HepG2 (cell line): ENCODE results near the gene HK2. TPM values are rescaled to one million over a fixed set of nuclear protein-coding genes. Genes with fewer than 3 reads are reported as not detected.
A peak's percentile ranks its signal among the peaks of the same experiment; 100 is the strongest.

Source experiments
- DPF2 ChIP-seq: sonication (generic); formaldehyde crosslinking; IDR thresholded peaks from 2 replicates; pipeline ENCODE4 v1.4.0; 2020; ENCODE audit warnings: mild to moderate bottlenecking, low read depth, missing genetic modification reagents, borderline replicate concordance
- DR1 ChIP-seq: sonication (generic); formaldehyde crosslinking; IDR thresholded peaks from 2 replicates; pipeline ENCODE4 v1.8.0; 2021; ENCODE audit warnings: mild to moderate bottlenecking, missing genetic modification reagents, inconsistent platforms
- EED ChIP-seq: sonication (generic); formaldehyde crosslinking; IDR thresholded peaks from 2 replicates; pipeline ENCODE4 v1.5.0; 2020; ENCODE audit warnings: mild to moderate bottlenecking, missing genetic modification reagents
- FOXA1 ChIP-seq, 2 experiments: fragments of 450-650 bp in 1 of 2; sonication (generic) in 1 of 2; formaldehyde crosslinking in 1 of 2; IDR thresholded peaks; 2 replicates each; pipeline versions ENCODE4 v1.4.0 to v1.6.1; 2016 to 2020; ENCODE audit warnings: missing genetic modification reagents in 1 of 2
- HDAC2 ChIP-seq: sonication (generic); formaldehyde crosslinking; IDR thresholded peaks from 2 replicates; pipeline ENCODE4 v1.4.0; 2020; ENCODE audit warnings: missing genetic modification reagents
- HINFP ChIP-seq: sonication (generic); formaldehyde crosslinking; IDR thresholded peaks from 2 replicates; pipeline ENCODE4 v1.4.0; 2020; ENCODE audit warnings: low read depth, mild to moderate bottlenecking, missing genetic modification reagents
- JUN ChIP-seq: sonication (generic); formaldehyde crosslinking; IDR thresholded peaks from 2 replicates; pipeline ENCODE4 v1.4.0; 2020; ENCODE audit warnings: mild to moderate bottlenecking, missing genetic modification reagents
- KMT2B ChIP-seq: IDR thresholded peaks from 2 replicates; pipeline ENCODE4 v1.6.1; 2016; ENCODE audit warnings: missing genetic modification reagents, missing compliant biosample characterization
- MAFK ChIP-seq, 2 experiments: IDR thresholded peaks in 1 of 2; conservative IDR thresholded peaks in 1 of 2; 2 replicates each; pipeline ENCODE4 v1.6.1; 2011; ENCODE audit warnings: improper control_type of control experiment in 2 of 2, low read length in 2 of 2
- MEF2D ChIP-seq: sonication (generic); formaldehyde crosslinking; IDR thresholded peaks from 2 replicates; pipeline ENCODE4 v1.5.1; 2020; ENCODE audit warnings: mild to moderate bottlenecking, missing genetic modification reagents
- MIXL1 ChIP-seq: IDR thresholded peaks from 2 replicates; pipeline ENCODE4 v1.6.1; 2016
- NBN ChIP-seq: fragments of 450-650 bp; conservative IDR thresholded peaks from 2 replicates; pipeline ENCODE4 v1.6.1; 2017
- NR2F6 ChIP-seq, 2 experiments: IDR thresholded peaks; 2 replicates each; pipeline ENCODE4 v1.6.1; 2016; ENCODE audit warnings: antibody characterized with exemption in 1 of 2, mild to moderate bottlenecking in 1 of 2
- POLR2AphosphoS5 ChIP-seq: IDR thresholded peaks from 2 replicates; pipeline ENCODE4 v1.6.1; 2012; ENCODE audit warnings: low read depth, low read length
- THAP8 ChIP-seq: sonication (generic); formaldehyde crosslinking; IDR thresholded peaks from 2 replicates; pipeline ENCODE4 v1.5.1; 2020; ENCODE audit warnings: missing genetic modification reagents, mild to moderate bottlenecking, borderline replicate concordance
- ZFX ChIP-seq: sonication (generic); formaldehyde crosslinking; IDR thresholded peaks from 2 replicates; pipeline ENCODE4 v1.4.0; 2020; ENCODE audit warnings: mild to moderate bottlenecking, low read depth, missing genetic modification reagents, moderate library complexity
- ZNF10 ChIP-seq: sonication (generic); formaldehyde crosslinking; IDR thresholded peaks from 2 replicates; pipeline ENCODE4 v1.4.0; 2020; ENCODE audit warnings: mild to moderate bottlenecking, low read depth, missing genetic modification reagents, borderline replicate concordance
- ZNF136 ChIP-seq: sonication (generic); formaldehyde crosslinking; IDR thresholded peaks from 2 replicates; pipeline ENCODE4 v1.8.1; 2022; ENCODE audit warnings: low read depth, mild to moderate bottlenecking, moderate library complexity, missing genetic modification reagents
- ZNF263 ChIP-seq: sonication (generic); formaldehyde crosslinking; IDR thresholded peaks from 2 replicates; pipeline ENCODE4 v1.4.0; 2020; ENCODE audit warnings: missing genetic modification reagents
- ZNF329 ChIP-seq: sonication (generic); formaldehyde crosslinking; IDR thresholded peaks from 2 replicates; pipeline ENCODE4 v1.9.0; 2021; ENCODE audit warnings: low read depth, mild to moderate bottlenecking, missing genetic modification reagents
- ZNF546 ChIP-seq: sonication (generic); formaldehyde crosslinking; conservative IDR thresholded peaks from 2 replicates; pipeline ENCODE4 v1.8.1; 2023; ENCODE audit warnings: mild to moderate bottlenecking, missing genetic modification reagents
- ZNF724P ChIP-seq: sonication (generic); formaldehyde crosslinking; IDR thresholded peaks from 2 replicates; pipeline ENCODE4 v1.8.0; 2022; ENCODE audit warnings: missing genetic modification reagents, borderline replicate concordance
- ZNF75D ChIP-seq: sonication (generic); formaldehyde crosslinking; IDR thresholded peaks from 2 replicates; pipeline ENCODE4 v1.8.1; 2023; ENCODE audit warnings: missing genetic modification reagents, mild to moderate bottlenecking, borderline replicate concordance
- ZSCAN12 ChIP-seq: sonication (generic); formaldehyde crosslinking; IDR thresholded peaks from 2 replicates; pipeline ENCODE4 v1.9.0; 2021; ENCODE audit warnings: mild to moderate bottlenecking, missing genetic modification reagents
- polyA plus RNA-seq, 8 experiments: library from polyadenylated mRNA; depleted of rRNA in 3 of 8; stranded (reverse) in 7 of 8; unstranded in 1 of 8; fragments of >200 nt; fragmentation: Illumina TruSeq in 4 of 8; extraction: Trizol in 4 of 8; gene quantifications; 2 replicates each; pipeline versions ENCODE4 v1.2.1 to v1.2.3, GENCODE V29; 2011 to 2016; ENCODE audit warnings: low read depth in 4 of 8, missing spikeins in 1 of 8, mixed read lengths in 1 of 8; ENCODE audit not compliant: insufficient read depth in 1 of 8
- total RNA-seq, 5 experiments: library from RNA; depleted of rRNA; stranded (reverse); fragments of >200 nt; fragmentation: Illumina TruSeq; extraction: Trizol; gene quantifications; 2 replicates each; pipeline ENCODE4 v1.2.3, GENCODE V29; 2016; ENCODE audit warnings: low read depth in 1 of 5
- TF ChIP-seq, protein P1 (sequence below): sonication (generic); formaldehyde crosslinking; IDR thresholded peaks from 2 replicates; pipeline ENCODE4 v1.5.1; 2020; ENCODE audit warnings: mild to moderate bottlenecking, moderate library complexity, missing genetic modification reagents
- TF ChIP-seq, protein P2 (sequence below): sonication (generic); formaldehyde crosslinking; IDR thresholded peaks from 2 replicates; pipeline ENCODE4 v1.5.1; 2020; ENCODE audit warnings: missing genetic modification reagents, mild to moderate bottlenecking, borderline replicate concordance

The HK2 gene
- total and polyA plus RNA-seq, 2 of the 13 experiments (the other 11 are each of a cell fraction or from before 2014, with no cell fraction given) = 13.2 to 101 TPM

DNA sequence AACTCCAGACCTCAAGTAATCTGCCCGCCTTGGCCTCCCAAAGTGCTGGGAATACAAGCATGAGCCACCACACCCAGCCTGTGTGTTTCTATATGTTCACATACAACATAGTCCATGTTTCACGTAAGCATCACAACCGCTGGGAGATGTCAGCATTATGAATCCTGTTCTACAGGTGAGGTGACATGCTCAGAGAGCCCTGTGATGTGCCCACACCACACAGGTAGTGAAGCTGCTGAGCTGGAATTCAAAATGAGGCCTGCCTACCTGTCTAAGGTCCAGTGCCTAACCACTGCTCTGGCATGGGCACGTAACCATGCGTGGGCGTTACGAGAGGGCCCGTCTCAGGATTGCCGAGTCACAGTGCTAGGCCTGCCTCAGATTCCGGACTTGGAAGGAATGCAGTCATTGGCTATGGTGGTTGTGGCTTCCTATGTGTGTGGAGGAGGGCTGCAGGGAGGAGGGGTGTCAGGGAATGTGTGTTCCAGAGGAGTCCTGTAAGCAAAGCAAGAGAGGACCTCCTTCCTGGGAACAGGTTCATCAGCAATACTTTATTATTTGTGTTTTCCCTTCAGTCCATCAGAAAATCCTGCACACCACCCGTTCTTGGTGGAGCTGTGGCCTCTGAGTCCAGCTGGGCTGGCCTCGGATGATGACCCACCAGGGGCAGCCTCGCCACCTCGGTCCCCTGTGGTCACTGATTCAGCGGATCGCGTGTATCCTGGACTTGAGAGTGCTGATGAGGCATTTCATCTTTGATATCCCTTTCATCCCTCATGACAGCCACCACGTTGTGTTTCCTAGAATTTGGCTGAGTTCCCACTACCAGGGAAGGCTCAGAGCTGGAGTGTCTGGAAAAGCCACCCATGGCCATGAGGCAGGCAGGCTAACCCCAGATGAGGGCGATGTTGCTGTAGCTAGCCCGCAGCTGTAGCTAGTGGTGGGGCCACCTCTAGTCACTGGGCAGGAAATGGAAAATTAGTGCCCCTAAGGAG is 31.1 kb downstream of the HK2 start (continued):
- TF ChIP-seq ZNF546 (no peak), ZNF263 (CRISPR knock-in tag) (peak; percentile 54; the same call in 1 of the 2 replicates), KMT2B (no peak), POLR2AphosphoS5 (0 out of 2 replicates have a peak, but pooled peaks have one; percentile 32), HINFP (CRISPR knock-in tag) (no peak), ZNF136 (no peak), ZNF10 (CRISPR knock-in tag) (no peak), MEF2D (CRISPR knock-in tag) (no peak), ZNF75D (CRISPR knock-in tag) (no peak), DPF2 (CRISPR knock-in tag) (no peak), NR2F6 (IDR thresholded peaks at IDR 0.05) (no peak), NR2F6 (CRISPR knock-in tag; IDR thresholded peaks at IDR 0.05) (no peak), JUN (CRISPR knock-in tag) (no peak), ZNF724P (CRISPR knock-in tag) (no peak), ZNF329 (CRISPR knock-in tag) (no peak), HDAC2 (CRISPR knock-in tag) (0 out of 2 replicates have a peak, but pooled peaks have one; percentile 6), MIXL1 (CRISPR knock-in tag) (no peak), MAFK (conservative IDR thresholded peaks at IDR 0.05 in 1 of 2, IDR thresholded peaks at IDR 0.05 in 1 of 2; ENCODE audit: low read length in 2 of 2) (peak; percentile 77 to 82; a peak in 3 of 4 replicates), DR1 (CRISPR knock-in tag) (no peak), EED (CRISPR knock-in tag) (0 out of 2 replicates have a peak, but pooled peaks have one; percentile 2), ZSCAN12 (CRISPR knock-in tag) (no peak), ZFX (CRISPR knock-in tag) (no peak), THAP8 (CRISPR knock-in tag) (no peak), FOXA1 (IDR thresholded peaks at IDR 0.05) (no peak), FOXA1 (CRISPR knock-in tag; IDR thresholded peaks at IDR 0.05) (no peak), NBN (no peak)
- TF ChIP-seq, protein P1, sequence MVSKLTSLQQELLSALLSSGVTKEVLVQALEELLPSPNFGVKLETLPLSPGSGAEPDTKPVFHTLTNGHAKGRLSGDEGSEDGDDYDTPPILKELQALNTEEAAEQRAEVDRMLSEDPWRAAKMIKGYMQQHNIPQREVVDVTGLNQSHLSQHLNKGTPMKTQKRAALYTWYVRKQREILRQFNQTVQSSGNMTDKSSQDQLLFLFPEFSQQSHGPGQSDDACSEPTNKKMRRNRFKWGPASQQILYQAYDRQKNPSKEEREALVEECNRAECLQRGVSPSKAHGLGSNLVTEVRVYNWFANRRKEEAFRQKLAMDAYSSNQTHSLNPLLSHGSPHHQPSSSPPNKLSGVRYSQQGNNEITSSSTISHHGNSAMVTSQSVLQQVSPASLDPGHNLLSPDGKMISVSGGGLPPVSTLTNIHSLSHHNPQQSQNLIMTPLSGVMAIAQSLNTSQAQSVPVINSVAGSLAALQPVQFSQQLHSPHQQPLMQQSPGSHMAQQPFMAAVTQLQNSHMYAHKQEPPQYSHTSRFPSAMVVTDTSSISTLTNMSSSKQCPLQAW (CRISPR knock-in tag) = peak; percentile 33; the same call in 1 of the 2 replicates
- TF ChIP-seq, protein P2, sequence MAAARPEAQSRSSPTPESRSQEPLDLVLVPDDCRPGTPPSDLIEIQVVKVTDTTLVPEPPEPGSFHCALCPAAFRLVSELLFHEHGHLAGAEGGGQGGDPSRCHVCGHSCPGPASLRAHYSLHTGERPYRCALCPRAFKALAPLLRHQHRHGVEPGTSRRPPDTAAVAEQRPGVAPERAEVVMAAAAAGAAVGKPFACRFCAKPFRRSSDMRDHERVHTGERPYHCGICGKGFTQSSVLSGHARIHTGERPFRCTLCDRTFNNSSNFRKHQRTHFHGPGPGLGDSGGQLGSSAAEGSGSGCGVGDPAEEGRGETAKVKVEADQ (CRISPR knock-in tag) = no peak
